Measurements from ENCODE around the gene ALMS1.
"Not testable (repeated sequence)": the region's sequence is repeated elsewhere in the genome, so short reads cannot be mapped to it uniquely, and the experiment has no call there.

The ALMS1 gene

GRCh38 chr2:73504850-73505249 lies 119.2 kb downstream of the ALMS1 start:
- not testable (repeated sequence) for DNase-seq

GRCh38 chr2:73510470-73510869 lies 124.8 kb downstream of the ALMS1 start:
- DNase-seq = not testable (repeated sequence)

GRCh38 chr2:73516033-73516432 lies 130.4 kb downstream of the ALMS1 start:
- DNase-seq = no peak

GRCh38 chr2:73528688-73529087 lies 143.1 kb downstream of the ALMS1 start:
- DNase-seq = no peak

GRCh38 chr2:73530773-73531172 lies 145.1 kb downstream of the ALMS1 start:
- DNase-seq = not testable (repeated sequence)

- no peak for DNase-seq
Measured at GRCh38 chr2:73532381-73532780, 146.7 kb downstream of the ALMS1 start.

GRCh38 chr2:73536133-73536840 lies 150.7 kb downstream of the ALMS1 start:
- DNase-seq = no peak

- not testable (repeated sequence) for DNase-seq
Measured at GRCh38 chr2:73560875-73561274, 175.2 kb downstream of the ALMS1 start.

GRCh38 chr2:73561422-73561821 lies 175.8 kb downstream of the ALMS1 start:
- no peak for DNase-seq

GRCh38 chr2:73564986-73565385 lies 179.3 kb downstream of the ALMS1 start:
- DNase-seq = no peak

GRCh38 chr2:73566288-73566878 lies 180.7 kb downstream of the ALMS1 start:
- DNase-seq = no peak

- no peak for DNase-seq
Measured at GRCh38 chr2:73575261-73575660, 189.6 kb downstream of the ALMS1 start.

GRCh38 chr2:73582364-73582763 lies 196.7 kb downstream of the ALMS1 start:
- DNase-seq = no peak

GRCh38 chr2:73588177-73588576 lies 202.5 kb downstream of the ALMS1 start:
- no peak for DNase-seq

GRCh38 chr2:73593680-73594079 lies 208.0 kb downstream of the ALMS1 start:
- no peak for DNase-seq

- no peak for DNase-seq
Measured at GRCh38 chr2:73594251-73594650, 208.6 kb downstream of the ALMS1 start.

GRCh38 chr2:73601780-73602179 lies 216.1 kb downstream of the ALMS1 start:
- DNase-seq = no peak

- DNase-seq = not testable (repeated sequence)
Measured at GRCh38 chr2:73603099-73603588, 217.5 kb downstream of the ALMS1 start.

GRCh38 chr2:73604589-73604988 lies 219.0 kb downstream of the ALMS1 start:
- DNase-seq = not testable (repeated sequence)

GRCh38 chr2:73610111-73610510 lies 224.5 kb downstream of the ALMS1 start:
- no peak for DNase-seq

- DNase-seq = no peak
Measured at GRCh38 chr2:73611193-73611592, 225.6 kb downstream of the ALMS1 start.

- DNase-seq = no peak
Measured at GRCh38 chr2:73611867-73612266, 226.2 kb downstream of the ALMS1 start.

- no peak for DNase-seq
Measured at GRCh38 chr2:73614105-73614504, 228.5 kb downstream of the ALMS1 start.

GRCh38 chr2:73614997-73615396 lies 229.4 kb downstream of the ALMS1 start:
- DNase-seq = no peak

- DNase-seq = not testable (repeated sequence)
Measured at GRCh38 chr2:73619925-73620324, 234.3 kb downstream of the ALMS1 start.
